NCI-H128 (cell line): Measurements from ENCODE around the gene FBXW4.

Source experiments
- DNase-seq: peaks from one replicate; lab custom pipeline; 2025; ENCODE audit not compliant: unreplicated experiment; lab: John Stamatoyannopoulos, UW

FBXW4 gene

DNA sequence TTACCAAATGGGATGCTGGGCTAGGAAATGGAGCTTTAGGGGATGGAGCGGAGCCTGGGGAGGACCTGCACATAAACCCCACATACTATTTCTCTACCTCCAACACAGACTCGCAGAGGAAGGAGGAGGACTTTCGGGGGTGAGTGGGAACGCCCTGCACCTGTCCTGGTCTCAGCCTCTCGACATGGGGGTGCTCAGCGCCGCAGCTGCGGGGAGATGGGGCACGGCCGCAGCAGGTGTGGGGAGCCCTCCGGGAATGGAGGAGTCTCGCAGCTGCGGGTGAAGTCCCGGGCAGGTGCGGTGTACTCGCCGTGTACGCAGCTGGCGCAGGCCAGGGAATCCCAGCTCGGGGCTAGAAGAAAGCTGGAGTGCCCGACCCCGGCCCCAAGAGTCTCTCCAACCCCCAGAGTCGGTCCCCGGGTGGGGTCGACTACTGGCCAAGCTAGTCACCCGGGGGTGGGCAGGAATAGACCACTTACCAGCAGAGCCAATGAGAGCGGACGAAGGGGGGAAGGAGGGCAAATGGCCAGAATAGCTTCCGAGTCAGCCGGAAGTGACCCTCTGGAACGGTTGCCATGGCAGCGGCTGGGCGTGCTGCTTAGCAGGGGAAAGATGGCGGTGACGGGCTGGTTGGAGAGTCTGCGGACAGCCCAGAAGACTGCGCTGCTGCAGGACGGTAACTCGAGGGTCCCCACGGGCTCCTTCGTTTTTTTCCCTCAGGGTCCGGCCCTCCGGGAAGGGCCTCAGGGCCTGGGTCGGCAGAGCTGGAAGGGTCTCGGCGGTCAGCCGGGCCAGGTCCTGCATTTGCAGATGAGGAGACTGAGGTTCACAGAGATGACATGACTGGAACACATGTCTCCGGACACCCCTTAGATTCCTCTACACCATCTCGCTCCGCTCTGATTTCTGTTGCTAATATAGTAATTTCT is 107.0 kb downstream of the FBXW4 start, which contains the start of the genes DPCD and POLL:
Gene DPCD (plus strand): TSS at position 597 of the 929 bp plus-strand sequence. CDS start 16 bp downstream, at position 613.
Gene POLL (minus strand): TSS at position 533 of the 929 bp plus-strand sequence. CDS start 897 bp downstream, outside the sequence.
- peak; percentile 78 for DNase-seq

DNA sequence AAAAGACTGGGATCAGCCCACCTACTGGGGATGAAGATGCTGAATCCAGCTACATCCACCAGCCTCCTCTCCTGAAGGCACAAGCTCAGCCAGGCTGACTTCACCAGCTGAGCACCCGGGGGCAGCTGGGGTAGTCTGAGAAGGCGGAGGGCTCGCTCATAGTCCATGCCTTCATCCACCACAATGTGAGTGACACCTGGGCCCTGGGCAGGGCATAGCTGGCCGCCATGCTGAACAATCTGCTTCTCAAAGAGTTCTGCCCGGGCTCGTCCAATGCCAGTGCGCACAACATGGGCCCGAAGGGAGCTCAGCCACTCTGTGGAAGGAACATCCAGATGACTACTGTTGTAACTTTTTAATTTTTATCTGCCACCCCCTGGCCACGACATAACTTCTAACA is 109.1 kb downstream of the FBXW4 start:
- no peak for DNase-seq

DNA sequence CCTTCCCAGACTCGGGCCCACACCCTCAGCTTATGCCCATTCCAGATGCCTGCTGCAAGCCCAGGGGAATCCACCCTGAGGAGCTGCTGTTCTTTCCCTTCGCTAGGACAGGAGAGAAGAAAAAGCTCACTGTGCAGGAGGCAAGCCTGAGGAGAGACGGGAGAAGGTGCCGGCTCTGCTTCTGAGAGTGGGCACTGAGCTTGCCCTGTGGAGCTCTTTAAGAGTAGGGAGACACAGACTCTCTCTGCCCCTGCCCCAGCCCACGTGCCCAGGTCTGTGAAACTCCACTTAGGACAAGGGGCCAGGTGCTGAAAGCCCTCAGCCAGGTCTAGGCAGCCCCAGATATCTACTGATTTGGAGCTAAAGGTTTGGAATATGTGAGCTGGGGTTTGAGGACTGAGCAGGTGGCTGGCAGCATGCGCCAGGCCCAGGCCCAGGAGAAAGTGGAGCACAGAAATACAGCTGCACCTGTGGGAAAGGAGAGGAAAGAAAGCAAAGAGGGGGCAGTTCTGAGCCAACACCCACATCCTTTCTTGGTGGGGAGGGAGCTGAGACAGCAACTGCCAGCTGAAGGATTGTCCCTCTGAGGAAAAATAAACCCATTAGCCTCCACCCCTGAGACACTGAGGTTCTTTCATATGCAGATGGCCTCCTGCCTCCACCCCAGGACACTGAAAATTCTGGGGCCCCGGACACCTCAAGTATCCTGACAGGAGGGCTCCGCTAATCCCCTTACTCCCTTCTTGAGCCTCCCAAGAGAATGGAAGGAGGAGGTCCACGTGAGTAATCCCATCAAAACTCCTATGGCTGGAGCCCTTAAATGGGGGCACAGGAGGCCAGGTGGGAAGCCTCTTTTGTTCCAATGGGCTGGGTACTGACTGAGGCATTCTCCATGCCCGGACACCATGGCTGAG is 114.2 kb downstream of the FBXW4 start:
- no peak for DNase-seq

GRCh38 chr10:101579516-101579870 is 115.5 kb downstream of the FBXW4 start:
- no peak for DNase-seq

GRCh38 chr10:101578803-101579515 is 116.0 kb downstream of the FBXW4 start:
- no peak for DNase-seq

DNA sequence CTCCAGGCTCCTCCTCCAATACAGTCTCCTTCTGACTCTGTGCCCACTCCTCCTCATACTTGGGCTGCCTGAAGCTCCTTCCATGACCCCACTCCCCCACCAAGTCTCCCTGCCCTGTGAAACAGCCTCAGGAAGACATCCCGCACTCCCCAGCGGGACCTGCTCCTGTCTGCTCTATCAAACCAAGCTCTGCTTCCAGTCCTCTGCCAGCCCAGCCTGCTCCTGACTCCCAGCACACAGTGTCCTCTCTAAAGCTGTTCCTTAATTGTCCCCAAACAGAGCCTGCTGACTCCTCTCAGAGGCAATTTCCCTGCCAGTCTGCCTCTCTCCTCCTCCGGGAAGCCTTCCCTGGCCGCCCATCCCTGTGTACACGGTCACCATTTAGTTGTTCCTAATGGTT is 116.8 kb downstream of the FBXW4 start:
- no peak for DNase-seq

DNA sequence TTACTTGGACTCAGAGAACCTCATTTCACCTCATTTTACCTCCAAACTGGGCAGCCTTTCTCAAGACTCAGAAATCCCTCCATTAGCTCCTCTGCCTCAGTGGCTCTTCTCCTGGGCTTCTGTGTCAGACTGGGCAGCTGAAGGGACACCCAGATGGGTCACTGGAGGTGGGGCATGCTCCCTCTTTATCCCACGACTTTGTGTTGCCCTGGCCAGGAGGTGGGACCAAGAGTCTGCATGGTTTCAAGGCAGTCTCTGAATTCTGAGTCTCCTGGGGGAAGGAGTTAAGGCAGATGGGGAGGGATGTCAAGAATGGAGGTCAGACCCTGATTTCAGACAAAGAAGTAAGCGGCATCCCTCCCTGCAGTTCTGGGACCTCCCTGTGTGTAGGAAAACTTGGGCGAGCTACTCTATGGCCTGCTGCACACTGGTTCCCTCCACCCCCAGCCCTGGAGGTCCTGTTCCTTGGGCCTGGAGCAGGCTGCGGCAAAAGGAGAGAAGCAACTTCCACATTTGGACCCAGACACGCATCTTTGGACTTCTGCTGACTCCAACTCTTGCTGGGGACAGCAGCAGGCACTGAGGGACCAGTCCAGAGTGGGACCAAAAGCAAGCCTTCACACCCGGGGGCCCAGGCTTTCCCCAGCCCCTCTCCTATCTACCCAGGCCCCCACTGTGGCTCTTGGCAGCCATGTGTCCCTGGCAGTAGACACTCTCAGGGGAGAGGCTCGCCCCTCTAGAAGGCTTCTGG is 117.7 kb downstream of the FBXW4 start:
- no peak for DNase-seq

DNA sequence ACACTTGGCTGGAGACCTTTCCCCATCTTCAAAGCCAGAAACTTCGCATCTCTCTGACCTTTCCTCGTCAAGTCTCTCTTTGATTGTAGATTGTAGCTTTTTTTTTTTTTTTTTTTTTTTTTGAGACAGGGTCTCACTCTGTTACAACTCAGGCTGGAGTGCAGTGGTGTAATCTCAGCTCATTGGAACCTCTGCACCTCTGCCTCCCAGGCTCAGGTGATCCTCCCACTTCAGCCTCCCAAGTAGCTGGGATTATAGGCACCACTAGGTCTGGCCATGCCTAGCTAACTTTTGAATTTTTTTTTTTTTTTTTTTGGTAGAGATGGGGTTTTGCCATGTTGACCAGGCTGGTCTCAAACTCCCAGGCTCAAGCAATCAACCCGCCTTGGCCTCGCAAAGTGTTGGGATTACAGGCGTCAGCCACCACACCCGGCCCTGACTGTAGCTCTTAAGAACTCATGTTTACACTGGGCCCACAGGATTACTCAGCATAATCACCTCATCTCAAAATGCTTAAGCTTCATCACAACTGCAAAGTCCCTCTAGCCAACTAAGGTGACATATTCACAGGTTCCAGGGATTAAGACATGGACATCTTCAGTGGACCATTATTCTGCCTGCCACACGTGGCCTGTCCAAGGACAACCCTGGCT is 118.6 kb downstream of the FBXW4 start:
- no peak for DNase-seq

DNA sequence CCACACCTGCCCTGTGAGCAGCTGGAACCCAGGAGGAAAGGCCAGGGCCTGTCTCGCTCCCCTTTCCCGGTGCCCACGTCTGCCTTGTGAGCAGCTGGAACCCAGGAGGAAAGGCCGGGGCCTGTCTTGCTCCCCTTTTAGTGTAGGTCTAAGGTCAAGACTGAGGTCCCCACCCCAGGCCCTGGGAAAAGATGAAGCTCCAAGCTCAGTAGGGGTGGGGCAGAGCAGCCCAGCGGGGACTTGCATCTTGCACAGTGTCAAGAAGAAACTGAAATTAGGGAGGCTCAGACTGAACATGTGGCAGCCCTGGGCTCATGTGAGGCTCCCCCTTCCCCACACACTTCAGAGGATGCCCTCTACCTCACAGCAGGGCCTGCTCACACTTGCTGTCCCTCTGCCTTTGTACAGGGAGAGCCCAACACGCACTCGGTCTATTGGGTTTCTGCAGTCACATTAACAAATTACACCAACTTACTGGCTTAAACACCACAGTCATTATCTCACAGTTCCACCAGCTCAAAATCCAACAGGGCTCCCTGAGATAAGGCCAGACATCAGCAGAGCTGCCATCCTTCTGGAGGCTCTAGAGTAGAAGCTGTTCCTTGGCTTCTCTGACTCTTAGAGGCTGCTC is 119.3 kb downstream of the FBXW4 start:
- no peak for DNase-seq

- DNase-seq: no peak
Measured at GRCh38 chr10:101575091-101575490, 119.9 kb downstream of the FBXW4 start.

- DNase-seq: no peak
Measured at GRCh38 chr10:101573885-101574753, 120.9 kb downstream of the FBXW4 start.

DNA sequence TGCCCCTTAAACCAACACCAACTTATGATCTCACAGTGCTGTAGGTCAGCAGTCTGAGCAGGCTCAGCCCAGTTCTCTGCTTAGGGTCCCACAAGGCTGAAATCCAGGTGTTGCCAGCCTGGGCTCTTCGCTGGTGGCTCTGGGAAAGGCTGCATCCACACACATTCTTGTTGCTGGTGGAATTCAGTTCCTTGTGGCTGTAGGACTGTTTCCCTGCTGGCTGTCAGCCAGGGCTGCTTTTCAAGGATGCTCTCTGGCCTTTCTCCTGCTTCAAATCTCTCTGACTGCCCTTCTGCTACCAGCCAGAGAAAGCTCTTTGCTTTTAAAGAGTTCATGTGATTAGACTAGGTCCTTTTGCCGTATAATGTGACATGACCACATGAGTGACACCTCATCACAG is 122.2 kb downstream of the FBXW4 start:
- no peak for DNase-seq

- DNase-seq: no peak
Measured at GRCh38 chr10:101572126-101572525, 122.8 kb downstream of the FBXW4 start.

DNA sequence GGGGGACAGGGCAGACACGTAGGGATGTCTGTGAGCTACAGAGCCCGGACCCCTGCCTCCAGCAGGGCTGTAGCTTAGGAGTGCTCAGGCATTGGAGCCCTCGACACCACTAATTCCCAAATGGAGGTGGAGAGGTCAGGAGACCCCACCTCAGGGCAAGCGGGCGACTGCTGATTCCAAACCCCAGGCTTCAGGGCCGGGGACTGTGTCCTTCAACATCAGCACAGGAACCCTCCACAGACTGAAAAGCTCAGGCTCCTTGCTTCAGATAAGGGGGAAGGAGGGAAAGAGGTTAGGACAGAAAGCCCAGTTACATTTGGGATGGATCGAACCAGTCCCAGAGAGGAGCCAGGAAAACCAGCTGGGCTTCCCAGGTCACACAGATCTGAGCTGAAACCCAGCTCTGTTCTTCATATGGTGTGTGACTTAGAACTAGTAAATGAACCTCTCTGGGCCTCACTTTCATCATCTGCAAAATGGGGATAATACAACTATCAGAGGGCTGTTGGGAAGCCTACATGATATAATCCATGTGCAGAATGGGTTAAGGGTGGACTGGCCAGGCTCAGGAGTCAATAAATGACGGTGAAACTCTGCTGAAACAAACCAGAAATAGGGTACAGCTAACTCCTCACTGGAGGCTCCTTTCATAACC is 123.6 kb downstream of the FBXW4 start:
- DNase-seq: no peak

DNA sequence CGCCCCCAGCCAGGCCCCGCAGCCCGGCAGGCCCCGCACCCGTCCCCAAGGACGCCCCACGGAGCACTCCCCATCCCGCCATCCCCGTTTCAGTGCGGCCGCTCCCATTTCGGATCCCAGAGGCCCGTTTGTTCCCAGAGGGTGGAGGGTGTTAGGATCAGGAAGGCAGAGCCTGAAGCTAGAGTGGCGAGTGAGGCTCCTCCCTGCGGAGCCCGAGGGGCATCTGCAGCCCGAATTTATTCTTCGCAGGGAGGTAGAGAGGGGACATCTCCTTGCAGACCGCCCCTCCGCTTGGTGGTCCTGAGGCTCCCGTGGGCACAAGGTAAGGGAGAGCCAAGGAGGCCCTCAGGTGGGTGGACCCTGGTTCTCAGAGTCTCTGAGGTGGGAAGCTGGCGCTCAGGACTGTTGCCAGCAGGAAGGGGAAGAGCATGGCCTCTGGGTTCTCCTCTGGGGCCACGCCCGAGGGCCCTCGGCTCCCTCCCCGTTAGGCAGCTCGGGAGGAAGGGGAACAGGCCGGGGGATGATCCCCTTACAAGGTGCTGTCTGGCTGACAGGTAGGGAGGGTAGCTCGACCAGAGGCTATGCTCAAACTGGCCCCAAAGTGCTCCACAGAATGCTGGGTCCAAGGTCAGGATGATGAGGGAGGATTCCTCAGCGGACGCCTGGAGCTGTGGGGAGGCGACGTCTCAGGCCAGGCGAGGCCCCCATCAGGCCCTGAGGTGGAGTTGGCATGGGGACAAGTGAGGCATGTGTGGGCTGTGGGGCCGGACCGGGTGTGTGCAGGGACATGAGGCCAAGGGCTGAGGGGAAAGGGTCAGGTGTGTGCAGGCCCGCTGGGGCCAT is 124.3 kb downstream of the FBXW4 start:
- DNase-seq: no peak

- DNase-seq: peak; percentile 15
Measured at GRCh38 chr10:101569622-101570427, 125.1 kb downstream of the FBXW4 start.
